ENCODE data around the gene SHC2.
A peak's percentile ranks its signal among the peaks of the same experiment; 100 is the strongest.

Gene SHC2

DNA sequence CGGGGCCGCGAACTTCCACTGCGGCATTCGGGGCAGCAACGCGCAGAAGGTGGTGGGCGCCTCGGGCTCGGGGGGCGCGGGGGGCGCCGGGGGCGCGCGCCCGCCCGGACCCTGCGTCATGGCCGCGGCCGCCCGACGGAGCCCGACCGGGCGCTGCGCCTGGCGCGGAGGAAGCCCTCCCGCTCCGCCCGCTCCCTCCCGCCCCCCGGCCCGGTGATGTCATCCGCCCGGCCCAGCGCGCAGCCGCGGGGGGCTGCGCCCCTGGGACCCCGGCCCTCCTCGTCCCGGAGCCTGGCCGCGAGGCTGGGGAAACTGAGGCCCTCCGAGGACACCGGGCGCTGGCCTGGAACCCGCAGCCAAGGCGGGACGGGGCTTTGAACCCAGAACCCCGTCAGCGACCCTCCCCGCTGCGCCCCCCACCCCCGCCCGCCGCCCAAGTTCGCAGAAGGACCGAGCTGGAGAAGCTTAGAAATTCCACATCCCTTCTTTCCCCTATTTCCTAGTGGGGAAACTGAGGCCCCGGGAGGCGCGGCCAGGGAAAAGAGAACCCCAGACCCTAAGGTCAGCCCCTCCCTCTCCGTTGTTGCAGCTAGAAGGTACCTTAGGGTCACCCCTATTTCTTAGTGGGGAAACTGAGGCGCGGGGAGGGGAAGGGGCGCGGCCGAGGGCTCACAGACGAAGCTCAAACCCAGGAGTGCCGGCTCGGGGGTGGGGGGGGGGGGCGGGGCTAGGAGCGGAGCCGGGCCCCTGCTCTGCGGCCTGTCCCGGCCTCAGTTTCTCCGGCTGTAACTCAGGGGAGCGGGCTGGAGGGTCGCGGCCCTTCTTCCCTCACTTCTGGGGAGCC lies at the start of gene SHC2:
SHC2 (minus strand) TSS at position 157 of the 844 bp plus-strand sequence; CDS start at position 120, 37 bp downstream.
- DNase-seq (ENCODE audit: low read depth in 1 of 2, low spot score in 1 of 2), result no peak

GRCh38 chr19:508204-509150 lies 47.6 kb upstream of the SHC2 start:
- no peak for DNase-seq (ENCODE audit: low read depth in 1 of 2, low spot score in 1 of 2)

GRCh38 chr19:507286-508203 lies 46.7 kb upstream of the SHC2 start, which contains the start of gene TPGS1:
TSS of gene TPGS1 (plus strand) at chr19:507497. CDS start at chr19:507507, 10 bp downstream.
- peak; percentile 45 to 77 for DNase-seq (ENCODE audit: low read depth in 1 of 2, low spot score in 1 of 2)

DNA sequence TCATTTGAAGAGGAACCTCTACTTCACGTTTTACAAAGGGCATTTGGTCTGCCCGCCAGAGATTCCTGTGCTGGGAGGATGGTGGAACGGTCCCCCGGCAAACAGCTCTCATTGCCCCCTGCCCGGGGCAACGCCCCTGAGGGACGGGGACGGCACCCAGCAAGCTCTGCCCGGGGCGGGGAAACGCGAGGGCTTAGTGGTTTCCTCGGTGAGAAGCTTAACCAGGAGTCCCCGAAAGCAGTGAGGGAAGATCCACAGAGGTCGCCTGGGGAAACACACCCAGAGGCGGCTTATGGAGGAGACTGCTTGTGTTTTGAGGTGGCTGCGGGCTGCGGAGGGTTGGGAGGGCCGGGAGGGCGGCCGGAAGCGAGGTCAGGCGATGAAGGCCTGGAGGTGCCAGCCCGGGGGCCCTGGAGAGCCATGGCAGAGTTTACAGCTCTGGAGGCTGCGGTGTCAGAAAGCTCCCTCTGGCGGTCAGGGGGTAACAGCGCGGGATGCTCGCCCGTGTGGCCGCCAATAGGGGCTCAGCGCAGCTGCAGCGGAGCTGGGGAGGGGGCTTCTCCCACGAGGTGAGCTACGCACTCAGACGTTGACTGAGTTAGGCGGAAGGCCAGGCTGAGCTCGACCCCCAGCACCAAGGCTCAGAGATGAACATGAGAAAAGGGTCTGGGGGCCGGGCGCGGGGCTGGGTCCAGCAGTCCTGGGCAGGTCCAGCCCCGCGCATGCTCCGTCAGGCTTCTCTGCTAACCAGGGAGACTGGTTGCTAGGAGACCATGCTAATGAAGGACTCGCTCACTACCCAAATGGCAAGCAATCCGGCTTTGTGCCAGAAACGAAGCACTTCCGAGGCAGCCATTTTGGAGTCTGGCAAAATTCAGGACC lies 45.8 kb upstream of the SHC2 start:
- DNase-seq (ENCODE audit: low read depth in 1 of 2, low spot score in 1 of 2), result peak; percentile 83 to 87

- DNase-seq (ENCODE audit: low read depth in 1 of 2, low spot score in 1 of 2), result no peak
Observed at GRCh38 chr19:504616-505015, 43.8 kb upstream of the SHC2 start.

DNA sequence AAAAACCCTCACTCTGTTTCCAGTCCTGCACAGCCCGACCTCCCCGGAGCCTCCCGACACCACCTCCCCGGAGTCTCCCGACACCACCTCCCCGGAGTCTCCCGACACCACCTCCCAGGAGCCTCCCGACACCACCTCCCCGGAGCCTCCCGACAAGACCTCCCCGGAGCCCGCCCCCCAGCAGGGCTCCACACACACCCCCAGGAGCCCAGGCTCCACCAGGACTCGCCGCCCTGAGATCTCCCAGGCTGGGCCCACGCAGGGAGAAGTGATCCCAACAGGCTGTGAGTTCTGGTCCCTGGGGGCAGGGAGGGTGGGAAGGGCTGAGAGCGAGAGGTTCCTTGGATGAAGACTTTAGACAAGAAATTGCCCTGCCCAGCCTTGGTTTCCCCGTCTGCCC lies 40.8 kb upstream of the SHC2 start:
- no peak for DNase-seq (ENCODE audit: low read depth in 1 of 2, low spot score in 1 of 2)

DNA sequence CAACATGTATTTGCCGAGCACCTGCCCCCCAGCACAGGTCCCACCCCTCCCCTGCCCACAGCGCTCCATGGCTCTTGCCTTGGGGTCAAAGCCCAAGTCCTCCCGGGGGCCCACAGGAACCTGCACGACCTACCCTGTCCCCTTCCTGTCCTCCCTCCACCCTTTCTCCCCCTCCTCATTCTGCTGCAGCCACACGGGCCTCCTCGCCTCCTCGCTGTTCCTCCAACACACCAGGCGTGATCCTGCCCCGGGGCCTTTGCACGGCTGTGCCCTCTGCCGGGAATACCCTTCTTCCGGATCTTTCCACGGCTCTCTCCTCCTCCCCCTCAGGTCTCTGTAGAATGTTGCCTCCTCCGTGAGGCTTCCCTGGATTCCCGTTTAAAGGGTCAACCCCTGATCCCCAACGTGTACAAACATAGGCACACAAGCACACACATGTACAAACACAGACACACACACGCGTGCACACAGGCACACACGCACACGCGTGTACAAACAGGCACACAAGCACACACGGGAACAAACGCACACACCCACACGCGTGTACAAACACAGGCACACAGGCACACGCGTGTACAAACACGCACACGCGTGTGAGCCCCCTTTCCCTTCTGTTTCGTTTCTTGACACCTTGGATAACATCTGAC lies 38.3 kb upstream of the SHC2 start:
- no peak for DNase-seq (ENCODE audit: low read depth in 1 of 2, low spot score in 1 of 2)

DNA sequence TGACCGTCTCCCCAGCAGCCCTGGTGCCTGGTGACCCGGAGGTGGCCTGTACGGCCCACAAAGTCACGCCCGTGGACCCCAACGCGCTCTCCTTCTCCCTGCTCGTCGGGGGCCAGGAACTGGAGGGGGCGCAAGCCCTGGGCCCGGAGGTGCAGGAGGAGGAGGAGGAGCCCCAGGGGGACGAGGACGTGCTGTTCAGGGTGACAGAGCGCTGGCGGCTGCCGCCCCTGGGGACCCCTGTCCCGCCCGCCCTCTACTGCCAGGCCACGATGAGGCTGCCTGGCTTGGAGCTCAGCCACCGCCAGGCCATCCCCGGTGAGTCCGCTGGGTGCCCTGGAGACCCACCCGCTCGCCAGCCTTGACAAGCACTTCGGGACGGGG lies 37.7 kb upstream of the SHC2 start:
- DNase-seq (ENCODE audit: low read depth in 1 of 2, low spot score in 1 of 2), result no peak

- no peak for DNase-seq (ENCODE audit: low read depth in 1 of 2, low spot score in 1 of 2)
Observed at GRCh38 chr19:497869-498510, 37.2 kb upstream of the SHC2 start.

DNA sequence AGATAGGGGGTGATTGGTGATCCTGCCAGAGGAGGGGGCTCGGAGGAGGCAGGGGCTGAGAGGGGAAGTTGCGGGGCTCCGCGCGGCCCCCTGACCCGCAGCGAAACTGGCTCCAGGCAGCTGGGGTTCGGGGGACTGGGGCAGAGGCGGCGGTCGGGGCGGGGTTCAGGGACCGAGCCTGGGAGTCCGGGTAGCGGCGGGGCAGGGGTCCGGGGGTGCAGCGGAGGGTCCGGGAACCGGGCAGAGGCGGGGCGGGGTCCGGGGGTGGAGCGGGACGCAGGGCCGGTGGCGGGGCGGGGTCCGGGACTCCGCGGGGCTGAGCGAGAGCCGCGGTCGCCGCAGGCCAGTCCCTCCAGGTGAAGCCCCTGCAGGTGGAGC lies 36.6 kb upstream of the SHC2 start:
- no peak for DNase-seq (ENCODE audit: low read depth in 1 of 2, low spot score in 1 of 2)

GRCh38 chr19:496986-497385 lies 36.2 kb upstream of the SHC2 start:
- DNase-seq (ENCODE audit: low read depth in 1 of 2, low spot score in 1 of 2), result no peak

DNA sequence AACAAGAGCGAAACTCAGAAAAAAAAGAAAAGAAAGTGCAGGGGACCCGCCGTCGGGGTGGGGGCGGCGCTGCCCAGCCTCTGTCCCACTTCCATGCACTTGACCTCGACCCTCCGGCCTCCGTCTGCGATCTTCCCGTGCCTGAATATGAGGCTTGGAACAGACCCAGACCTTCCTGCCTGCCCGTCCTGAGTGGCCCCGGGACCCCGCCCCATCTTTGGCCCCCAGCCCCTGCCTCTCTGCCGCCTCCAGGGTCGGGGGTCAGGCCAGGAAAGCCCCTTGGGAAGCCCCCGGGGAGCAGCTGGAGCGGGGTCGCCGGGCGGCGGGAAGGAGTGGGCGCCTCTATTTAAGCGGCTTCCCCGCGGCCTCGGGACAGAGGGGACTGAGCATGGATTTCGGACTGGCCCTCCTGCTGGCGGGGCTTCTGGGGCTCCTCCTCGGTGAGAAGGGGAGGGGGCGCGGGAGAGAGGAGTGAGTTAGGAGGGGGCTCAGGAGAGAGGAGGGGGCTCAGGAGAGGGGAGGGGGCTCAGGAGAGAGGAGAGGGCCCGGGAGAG lies 35.4 kb upstream of the SHC2 start, which contains the start of gene MADCAM1:
MADCAM1 (plus strand) TSS at position 375 of the 554 bp plus-strand sequence; CDS start at position 389, 14 bp downstream.
- DNase-seq (ENCODE audit: low read depth in 1 of 2, low spot score in 1 of 2), result no peak

- no peak for DNase-seq (ENCODE audit: low read depth in 1 of 2, low spot score in 1 of 2)
Observed at GRCh38 chr19:495402-496111, 34.7 kb upstream of the SHC2 start.

DNA sequence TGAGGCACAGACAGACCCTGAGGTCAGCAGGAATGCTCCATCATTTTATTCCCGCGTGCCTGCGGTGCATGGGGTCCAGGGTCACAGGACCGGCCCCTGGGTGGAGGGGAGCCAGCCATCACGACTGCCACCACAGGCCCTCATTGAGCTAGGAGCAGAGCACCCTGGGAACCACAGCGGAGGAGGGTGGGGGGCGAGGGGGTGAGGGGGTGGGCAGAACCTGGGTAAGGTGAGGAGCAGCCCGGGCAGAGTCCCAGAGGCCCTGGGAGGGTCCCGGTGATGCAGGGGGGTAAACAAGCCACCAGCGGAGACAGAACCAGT lies 34.2 kb upstream of the SHC2 start:
- no peak for DNase-seq (ENCODE audit: low read depth in 1 of 2, low spot score in 1 of 2)

DNA sequence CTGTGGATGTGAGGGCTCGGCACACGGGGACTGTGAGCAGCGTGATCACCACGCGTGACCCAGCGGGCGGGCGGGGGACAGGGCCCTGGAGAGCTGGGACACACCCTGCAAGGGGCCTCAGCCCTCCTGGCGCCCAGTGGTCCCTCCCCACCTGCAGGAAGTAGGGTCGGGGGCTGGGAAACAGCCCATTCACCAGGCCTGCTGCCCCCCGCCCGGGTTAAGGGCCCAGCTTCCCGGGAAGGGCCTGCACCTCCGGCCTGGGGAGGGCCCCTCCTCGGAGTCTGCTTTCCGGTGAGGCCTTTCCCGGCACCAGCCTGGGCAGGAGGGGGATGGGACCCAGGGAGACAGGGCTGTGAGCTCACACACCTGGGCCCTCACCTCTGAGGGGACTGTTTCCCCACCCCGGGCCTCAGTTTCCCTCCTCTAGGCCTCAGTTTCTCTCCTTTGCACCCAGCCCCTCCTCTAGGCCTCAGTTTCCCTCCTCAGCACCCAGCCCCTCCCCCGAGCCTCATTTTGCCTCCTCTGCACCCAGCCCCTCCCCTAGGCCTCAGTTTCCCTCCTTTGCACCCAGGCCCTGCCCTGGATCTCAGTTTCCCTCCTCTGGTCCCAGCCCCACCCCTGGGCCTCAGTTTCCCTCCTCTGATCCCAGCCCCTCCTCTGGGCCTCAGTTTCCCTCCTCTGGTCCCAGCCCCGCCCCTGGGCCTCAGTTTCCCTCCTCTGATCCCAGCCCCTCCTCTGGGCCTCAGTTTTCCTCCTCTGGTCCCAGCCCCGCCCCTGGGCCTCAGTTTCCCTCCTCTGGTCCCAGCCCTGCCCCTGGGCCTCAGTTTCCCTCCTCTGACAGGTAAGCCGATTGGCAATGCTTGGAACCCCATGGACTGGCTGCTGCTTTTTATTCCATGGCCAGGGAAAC lies 33.6 kb upstream of the SHC2 start:
- DNase-seq (ENCODE audit: low read depth in 1 of 2, low spot score in 1 of 2), result no peak

DNA sequence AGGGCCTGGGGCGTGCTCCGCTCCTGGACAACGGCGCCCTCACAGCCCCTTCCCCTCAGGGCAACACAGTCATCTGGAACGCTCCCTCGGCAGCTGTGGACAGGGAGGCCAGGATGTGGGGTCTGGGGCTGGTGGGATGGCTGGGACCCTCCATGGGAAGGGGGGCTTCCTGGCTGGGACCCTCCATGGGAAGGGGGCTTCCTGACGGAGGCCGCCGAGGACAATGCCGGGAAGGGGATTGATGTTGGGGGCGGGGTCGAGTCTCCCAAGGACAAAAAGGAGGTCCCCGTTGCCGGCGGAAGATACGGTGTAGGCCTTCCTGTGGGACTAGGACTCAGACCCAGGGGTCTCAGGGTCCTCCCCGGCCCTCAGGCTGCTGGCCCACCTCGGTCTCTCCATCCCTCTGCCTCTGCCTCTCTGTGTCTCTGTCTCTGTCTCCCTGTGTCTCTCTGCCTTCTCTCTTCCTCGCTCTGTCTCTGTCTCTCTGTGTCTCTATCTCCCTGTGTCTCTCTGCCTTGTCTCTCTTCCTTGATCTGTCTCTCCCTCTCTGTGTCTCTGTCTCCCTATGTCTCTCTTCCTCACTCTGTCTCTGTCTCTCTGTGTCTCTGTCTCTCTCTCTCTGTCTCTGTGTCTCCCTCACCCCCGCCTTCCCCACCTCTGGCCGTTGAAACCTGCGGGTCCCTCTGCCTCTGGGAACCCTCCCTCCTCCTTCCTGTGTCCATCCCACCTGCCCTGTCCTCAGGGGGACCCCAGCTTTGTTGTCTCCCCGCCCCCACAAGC lies 32.7 kb upstream of the SHC2 start:
- no peak for DNase-seq (ENCODE audit: low read depth in 1 of 2, low spot score in 1 of 2)
